Activated CD4-positive, alpha-beta T cell treated with anti-CD3 and anti-CD28 coated beads for 24 hours (primary cell): ENCODE results near the gene SPATS1.

Source experiments
- DNase-seq, 2 donors: peaks; one replicate each; pipeline ENCODE4 v3.0.0-alpha.2; 2020; ENCODE audit warnings: low read depth in 2 of 2

SPATS1 gene, protein sequence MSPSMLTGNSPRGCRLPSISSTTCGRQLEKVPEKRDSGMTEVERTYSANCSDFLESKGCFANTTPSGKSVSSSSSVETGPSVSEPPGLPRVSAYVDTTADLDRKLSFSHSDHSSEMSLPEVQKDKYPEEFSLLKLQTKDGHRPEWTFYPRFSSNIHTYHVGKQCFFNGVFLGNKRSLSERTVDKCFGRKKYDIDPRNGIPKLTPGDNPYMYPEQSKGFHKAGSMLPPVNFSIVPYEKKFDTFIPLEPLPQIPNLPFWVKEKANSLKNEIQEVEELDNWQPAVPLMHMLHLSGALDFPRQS

DNA sequence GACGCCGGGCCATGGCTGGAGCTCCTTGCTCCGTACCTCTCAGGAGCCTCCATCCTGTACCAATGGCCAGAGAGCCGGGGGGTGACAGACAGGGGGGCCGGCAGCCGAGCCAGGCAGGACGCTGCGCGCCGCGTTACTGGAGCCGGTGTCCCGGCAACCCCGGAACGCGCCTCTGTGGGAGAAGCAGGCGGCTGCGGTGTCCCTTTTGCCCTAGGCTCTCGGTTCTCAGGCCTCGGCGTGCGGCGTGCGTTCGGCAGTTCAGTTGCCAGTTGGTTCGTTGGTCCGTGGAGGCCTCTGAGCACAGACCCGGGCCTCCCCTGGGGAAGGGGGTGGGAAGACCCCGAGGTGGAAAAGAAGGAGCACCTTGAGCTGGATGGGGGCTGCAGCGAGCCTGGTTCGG, at the start of gene SPATS1:
Gene SPATS1, plus strand, starts transcription at position 162 of the 400 bp plus-strand sequence. CDS start 446 bp downstream, outside the sequence.
- no peak for DNase-seq

DNA sequence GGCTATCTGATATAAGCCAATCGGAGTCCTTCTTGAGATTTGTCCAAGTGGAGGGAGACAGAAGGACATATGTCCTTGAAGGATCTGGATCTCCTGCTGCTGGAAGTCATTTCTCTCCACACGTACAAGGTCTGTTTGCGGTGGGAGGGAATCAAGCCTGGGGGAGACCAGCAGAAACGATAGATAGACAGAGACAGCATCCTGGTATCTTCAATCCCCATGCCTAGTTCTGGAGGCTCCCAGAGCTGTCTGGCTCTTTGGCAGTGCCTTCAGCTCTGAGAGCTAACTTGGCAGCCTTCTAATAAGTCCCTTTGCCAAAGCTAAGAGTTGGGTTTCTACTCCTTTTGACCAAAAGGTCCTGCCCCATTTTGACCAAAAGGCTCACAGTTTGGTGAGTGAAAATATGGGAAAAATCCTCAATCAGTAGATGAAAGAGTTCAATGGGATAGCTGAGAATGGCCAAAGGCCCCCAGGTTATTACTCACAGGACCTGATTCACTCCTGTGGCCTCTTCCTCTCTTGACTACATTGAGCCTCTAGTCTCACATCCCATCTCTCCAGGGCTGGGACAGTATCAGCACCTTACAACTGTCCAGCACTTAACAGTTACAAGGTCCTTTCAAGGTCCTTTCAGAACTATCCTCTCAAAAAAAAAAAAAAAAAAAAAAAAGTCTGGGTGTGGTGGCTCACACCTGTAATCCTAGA, 49.6 kb upstream of the SPATS1 start:
- no peak for DNase-seq

DNA sequence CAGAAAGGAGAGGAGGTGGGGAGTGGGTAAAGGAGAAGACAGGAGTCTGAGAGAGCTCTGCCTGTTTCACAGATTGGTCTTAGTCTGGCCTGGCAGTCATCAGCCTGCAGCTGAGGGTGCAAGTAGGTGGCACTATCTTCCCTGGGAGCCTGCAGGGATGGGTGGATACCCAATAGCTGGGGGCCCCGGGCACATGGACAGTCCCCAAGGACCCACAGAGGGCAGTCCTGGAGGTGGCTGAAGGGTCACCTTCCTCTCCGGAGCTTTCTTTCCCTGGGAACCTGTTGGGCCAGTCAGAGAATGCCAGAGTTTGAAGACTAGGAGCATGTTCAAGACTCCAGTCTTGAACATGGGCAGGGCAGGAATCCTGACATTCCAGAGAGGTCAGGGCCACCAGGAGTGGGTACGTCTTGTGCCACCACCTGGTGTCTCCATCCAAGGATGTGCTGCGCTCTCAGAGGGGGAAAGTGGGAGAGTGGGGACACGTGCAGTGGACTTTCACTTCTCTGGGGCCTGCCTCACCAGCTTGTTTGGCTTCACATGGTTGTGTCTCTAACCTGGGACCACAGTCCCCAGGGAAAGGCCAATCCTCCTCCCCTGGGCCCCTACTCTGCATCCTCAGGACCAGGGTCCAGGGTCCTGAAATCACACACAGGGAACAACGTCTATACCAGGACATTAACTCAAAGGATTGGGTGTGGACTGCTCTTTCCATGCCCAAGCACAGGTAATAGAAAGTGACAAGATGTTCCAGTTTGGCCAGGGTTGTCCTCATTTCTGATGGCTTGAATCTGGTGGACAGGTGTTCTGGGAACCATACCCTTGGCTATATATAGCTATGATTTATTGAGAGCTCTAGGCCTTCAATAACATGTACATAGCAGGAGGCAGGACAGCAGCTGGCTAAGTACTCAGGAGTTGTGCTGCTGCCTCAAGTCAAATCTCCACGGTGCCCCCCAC, 47.3 kb upstream of the SPATS1 start:
- DNase-seq = no peak

DNA sequence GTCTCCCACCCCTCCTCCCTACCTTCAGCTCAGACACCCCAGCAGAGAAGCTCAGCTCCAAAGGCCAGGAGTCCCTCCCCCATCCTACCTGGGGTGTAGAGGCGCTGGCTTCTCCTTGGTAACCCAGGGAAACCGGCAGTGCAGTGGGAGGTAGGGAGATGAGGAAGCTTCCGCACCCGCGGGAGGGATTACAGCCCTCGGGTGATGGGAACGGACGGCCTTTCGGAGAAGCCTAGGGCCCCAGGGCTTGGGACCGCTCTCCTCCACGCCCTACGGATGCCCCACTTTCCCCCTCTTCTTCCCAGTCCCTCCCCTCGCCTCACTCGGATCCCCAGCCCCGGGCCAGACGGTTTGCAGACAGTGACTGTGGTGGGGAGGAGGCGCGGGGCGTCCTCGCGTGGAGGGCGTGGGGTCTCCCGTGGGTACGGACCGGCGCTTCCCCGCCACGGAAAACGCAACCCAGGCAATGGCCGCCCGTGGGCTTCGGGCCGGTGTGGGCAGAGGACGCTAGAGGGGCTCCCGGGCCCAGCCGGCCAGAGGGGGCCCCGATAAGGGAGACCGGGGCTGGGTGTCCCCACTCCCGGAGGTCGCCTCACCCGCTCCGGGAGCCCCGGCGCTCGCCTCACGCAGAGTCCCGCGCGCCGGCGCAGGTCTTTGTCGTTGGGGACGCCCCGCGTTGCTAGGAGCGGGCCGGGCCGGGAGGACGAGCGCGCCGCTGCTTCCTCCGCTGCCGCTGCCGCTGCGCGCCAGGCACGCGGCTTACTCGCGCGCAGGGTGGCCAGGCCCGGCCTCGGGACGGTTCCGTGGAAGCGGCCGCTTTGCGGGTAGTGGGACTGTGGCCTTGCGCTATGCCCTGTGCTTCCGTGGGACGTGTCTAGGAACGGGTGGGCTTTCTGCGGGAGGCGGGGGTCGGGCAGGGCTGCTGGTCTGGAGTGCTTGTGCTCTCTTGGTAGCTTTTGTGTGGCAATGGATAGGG, 45.1 kb upstream of the SPATS1 start:
- DNase-seq = peak; percentile 29 to 55

DNA sequence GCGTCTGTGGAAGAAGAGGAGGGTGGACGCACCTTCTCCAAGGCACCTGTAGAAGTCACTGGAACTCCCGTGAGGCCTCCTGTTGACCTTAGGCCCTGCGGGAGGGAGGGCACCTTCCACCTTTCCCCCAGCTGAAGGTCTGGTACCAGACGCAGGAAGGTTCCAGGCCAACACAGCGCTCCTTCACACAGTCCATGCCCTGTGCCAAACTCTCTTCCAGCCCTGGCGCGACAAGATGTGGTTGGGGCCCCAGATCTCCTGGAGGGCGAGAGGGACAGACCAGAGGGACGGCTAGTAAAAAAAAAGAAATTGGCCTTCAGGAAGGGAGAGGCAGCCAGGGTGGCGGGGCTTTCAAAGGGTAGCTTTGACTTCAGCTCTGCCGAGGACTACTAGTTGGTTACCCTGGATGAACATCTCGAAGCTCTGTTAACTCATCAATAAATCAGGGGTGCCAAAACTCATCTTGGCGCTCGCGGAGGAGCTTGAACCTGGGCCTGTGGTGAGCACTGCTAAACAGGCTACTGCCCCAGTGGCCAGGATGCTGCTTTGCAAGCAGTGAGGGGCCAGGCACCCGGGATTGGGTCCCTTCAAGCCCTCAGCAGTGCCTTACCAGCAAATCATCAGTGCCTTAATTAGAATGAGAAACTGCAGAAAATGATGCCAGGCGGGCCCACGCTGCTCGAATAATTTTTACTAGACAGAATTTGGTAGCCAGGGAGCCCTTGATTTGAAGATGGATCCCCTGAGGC, 44.2 kb upstream of the SPATS1 start:
- no peak for DNase-seq

DNA sequence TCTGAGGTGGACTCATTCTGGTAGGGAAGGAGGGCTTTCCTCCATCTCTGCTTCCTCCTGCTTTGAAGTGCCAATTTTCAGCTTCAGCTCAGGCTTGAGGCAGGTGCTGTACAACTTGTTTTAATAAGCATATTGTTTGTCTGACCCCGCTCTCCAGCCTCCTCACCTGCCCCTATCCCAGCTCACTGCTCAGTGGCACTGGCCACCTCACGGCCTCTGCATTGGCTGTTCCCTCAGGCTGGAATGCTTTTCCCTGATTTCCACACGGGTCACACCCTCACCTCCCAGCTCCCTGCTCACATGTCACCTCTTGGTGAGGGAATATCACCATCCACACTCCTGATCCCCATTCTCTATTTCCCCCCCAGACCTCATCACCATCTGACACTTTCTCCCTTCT, 43.6 kb upstream of the SPATS1 start:
- DNase-seq = no peak

DNA sequence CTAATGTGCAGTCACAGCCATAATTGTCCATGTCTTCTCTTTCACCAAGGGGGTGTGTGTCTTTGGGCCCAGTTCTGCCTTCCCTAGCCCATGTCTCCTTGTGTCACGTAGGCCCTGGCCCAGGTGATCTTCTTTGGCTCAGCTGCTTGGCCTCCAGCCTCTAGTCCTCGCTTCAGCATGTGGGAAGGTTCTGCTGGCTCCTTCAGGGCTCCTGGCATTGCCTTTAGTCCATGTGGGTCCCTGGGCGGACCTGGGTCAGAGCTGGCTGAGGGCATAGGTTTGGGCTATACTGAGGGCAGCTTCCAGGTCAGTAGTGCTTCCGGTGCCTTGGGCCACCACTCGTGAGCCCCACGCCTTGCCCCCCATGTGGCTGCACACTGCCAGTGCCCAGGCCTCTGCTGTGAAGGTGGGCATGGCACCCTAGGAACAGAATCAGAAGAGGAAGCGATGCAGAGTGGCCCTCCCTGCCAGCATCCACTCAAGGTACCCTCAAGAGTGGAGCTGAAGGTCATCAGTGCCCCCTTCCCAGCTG, 42.1 kb upstream of the SPATS1 start:
- DNase-seq = no peak

DNA sequence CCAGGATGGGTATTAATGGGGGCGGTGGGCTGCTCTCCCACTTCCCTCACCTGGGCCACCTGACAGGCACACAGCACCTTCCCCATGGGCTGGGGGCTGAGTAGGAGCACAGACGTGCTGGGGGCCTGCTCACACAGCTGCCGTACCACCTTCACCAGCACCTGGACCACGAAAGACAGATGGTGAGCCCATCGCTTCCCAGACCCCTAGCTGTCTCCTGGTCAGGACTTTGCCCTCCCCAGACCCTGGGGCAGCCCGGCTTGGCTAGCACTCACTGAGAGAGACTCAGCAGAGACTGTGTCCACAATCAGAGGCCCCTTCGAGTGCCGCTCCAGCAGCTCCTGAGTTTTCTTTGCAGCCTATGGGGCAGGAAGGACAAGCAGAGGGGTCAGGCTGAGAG, 41.3 kb upstream of the SPATS1 start:
- no peak for DNase-seq

DNA sequence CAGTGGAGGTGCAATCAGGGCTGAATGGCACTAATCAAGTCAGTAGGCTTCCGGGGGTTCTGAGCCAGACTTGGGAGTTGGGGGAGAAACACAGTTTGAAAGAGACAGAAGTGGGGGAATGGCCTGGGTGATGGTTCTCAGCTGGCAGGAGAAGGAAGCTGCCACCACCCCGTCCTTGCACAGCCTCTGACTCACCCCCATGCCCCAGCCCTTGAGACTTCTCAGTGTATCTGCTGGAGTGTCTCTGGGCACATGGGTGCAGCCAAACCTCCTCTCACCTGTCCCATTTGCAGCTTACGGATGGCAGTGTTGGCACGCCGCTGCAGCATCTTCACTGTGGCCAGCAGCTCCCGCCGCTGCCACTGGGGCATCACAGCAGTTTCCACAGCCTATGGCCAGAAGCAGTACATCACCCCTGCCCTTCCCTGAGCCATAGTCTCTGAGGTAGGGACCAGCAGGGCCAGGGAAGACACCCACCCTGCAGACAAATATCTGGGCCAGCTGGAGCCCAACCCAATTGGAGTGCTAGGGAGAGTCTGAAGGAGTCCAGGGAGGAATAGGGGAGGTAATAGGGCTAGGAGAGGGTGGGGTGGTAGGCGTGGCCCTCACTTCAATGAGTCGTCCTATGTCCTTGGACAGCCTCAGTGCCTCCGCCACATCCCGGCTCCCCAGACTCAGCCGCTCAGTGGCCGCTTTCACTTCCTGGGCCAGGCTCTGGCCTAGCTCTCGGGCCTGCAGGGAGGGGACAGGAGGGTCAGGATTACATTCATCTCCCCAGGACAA, 40.5 kb upstream of the SPATS1 start:
- DNase-seq = no peak

DNA sequence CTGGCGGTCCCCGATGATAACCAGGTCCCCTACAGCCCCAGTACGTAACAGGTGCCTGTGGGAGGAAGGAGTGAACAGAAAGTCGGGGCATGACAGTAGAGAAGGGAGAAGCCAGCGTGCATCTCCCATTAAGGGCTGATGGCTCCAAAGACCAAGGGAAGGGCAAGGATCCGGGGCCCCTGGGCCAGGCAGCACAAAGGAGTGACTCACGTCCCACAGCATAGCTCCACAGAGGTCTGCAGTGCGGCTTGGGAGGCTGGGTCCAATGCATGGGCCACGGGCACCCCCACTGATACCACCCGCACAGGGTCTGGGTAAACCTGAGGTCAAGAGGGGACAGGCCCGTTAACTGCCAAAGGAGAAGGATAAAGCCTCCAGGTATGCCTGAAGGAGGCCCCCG, 39.6 kb upstream of the SPATS1 start:
- no peak for DNase-seq

DNA sequence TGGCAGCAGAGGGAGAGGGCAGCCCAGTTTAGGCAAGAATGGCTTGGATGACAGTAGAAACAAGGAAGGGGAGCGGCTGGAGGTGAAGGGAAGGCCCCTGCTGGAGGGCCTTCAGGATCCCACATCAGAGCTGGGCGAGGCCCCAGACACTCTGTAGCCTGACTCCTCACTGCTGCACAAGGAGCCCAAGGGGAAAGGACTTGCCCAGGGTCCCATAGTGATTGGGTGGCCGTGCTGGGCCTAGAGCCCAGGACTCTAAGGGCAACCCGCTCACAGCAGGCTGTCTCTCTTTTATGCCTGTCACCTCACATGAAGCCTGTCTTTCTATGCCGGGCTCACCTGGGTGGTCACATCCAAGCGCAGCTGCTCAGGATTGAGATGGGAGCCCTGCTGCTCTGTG, 38.6 kb upstream of the SPATS1 start:
- DNase-seq = no peak

DNA sequence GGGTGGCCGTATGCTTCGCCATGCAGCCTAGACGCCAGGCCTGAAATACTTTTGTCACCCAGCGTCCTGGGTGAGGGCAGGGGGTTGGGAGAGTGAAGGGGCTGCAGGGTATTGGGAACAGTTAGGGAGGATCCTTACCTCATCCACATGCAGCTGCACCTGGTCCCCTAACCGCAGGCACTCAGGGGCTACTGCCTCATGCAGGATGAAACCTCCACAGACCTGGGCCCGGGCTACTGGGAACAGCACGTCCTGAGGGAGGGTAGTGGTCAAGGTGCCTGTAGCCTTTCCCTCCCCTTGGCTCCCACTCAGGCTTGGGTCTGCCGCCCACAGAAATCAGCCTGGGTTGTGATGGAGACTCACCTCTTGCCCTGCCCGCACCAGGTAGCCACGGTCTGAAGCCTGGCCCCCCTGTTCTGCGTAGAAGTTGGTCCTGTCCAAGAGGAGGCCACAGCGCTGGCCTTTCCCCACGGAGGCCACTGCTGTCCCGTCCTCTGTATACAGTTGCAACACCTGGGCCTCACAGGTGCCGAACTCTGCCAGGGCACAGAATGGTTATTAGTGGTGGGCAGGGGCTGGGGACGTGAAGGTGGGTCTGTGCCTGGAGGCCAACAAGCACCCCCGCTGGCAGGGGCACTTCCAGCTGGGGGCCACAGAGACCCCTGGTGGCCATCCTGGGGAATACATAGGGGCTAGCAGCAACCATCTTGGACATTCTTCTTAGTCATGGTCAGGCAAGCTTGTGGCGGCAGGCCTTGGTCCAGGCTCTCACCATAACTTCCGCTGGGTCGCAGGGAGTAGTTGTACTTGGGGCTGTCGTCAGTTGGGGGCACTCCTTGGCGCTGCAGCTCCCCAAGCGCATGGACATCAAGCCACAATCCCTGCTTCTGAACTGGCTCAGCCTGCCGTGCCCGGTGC, 37.9 kb upstream of the SPATS1 start:
- DNase-seq = no peak

DNA sequence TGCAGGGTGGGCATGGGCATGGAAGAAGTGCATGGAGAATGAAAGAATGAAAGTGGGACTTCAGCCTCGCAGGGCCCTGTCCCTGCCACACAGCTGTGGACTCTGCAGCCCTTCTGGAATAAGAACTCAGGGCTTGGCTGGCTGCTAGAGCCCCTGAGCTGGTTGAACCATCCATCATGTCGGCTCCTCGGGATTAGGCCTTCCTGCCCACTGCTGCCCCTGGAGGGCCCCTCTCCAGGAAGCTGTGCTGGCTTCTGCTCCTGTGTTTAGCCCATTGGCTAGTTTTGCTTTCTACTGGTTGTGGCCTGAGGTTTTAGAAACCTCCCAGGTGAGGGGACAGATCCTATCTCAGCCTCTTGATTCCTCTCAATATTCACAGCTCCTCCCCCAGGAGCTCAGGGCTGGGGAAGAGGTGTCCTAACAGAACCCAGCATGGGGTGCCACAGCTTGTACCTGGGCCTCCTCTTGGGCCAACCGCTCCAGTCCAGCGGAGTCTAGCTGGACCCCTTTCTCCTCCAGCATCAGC, 37.2 kb upstream of the SPATS1 start:
- no peak for DNase-seq

DNA sequence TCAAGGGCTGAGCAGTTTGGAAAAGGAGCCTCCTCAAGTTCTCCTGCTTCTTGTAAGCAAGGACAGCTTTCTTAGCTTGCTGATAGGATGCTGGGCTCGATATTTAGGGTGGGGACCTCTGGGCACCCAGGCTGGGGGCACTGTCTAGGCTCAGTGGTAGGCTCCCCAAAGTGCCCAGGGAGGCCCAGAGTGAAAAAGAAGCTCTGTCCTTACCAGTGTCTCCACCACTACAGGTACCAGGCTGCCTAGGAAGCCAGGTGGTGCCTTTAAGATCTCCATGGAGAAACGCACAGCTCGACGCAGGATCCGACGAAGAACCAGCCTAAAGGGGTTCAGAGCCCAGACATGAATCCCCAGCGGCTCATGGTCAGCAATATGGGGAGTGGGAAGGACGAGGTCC, 35.7 kb upstream of the SPATS1 start:
- no peak for DNase-seq

DNA sequence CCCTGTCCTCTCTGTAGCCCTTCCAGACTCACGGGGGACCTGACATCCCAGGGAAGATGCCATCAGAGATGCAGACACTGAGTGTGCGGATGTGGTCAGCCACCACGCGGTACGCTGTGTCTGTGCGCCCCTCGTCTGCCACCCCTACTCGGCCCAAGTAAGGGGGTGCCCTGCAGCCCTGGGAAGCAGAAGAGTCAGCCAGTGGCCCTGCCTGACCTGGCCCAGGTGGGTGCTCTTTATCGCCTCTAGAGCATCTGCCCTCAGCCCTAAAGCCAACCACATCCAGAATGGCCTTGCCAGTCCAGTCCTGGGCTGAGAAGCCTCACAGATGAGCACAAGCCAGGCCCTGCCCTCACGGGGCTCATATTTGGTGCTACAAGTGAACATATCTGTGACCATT, 35.2 kb upstream of the SPATS1 start:
- DNase-seq = no peak

DNA sequence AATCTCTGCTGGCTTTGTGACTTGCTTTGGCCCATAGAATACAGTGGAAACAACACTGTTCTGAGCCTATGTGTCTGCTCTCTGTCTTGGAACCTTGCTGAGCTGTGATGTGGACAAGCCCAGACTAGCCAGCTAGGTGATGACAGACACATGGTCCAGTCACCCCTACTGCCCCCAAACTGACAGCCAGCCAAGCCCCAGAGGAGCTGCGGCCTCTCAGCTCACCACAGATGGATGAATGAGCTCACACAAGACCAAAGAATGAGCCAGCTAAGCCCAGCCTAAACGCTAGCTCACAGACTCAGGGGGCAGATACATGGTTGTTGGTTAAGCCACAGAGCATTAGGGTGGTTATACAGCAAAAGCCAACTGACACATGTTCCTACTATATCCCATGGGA, 33.4 kb upstream of the SPATS1 start:
- DNase-seq = no peak

DNA sequence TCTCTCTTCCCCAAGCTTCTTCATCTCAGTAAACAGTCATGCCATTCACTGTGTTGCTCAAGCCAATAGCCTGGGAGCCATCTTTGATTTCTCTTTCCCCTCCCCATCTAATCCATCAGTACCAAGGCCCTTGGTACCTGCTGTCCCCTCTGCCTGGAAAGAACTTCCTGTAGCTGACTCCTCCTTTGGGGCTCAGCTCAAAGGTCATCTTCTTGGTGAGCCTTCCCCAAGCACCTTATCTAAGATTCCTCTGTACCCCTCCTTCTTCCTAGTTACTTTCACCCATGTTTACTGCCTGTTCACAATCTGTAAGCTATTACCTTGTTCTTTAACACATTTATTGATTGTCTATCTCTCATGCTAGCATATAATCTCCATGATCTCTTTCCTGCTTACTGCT, 32.8 kb upstream of the SPATS1 start:
- no peak for DNase-seq

DNA sequence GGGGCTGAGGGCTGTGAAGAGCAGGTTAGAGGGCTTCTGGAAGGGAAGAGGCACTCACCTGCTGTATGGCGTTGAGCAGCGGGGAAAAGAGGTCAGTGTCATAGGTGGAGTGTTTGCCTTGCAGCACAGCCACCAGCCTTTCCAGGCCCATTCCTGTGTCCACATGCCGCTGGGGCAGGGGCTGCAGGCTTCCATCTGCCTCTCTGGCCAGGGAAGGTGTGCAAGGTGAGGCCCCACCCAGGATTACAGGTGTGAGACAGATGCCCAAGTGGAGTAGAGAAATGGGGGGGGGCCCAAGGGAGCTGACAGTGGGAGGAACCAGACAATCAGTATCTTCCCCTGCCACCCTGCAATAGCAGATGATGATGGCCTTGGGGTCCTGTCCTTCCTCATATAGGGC, 32.2 kb upstream of the SPATS1 start:
- DNase-seq = no peak
